ENCODE measurements around the gene USP31. TPM values are rescaled to one million over a fixed set of nuclear protein-coding genes. Genes with fewer than 3 reads are reported as not detected.

USP31 gene
- total RNA-seq, 4 donors from 2014 or later: 10.0 to 18.2 (median 13.2) TPM

- WGBS, 2 donors: 89 to 91% methylated on average over 9 of the region's 9 CpGs
Measured at GRCh38 chr16:23082161-23082788, 67.0 kb downstream of the USP31 start.

DNA sequence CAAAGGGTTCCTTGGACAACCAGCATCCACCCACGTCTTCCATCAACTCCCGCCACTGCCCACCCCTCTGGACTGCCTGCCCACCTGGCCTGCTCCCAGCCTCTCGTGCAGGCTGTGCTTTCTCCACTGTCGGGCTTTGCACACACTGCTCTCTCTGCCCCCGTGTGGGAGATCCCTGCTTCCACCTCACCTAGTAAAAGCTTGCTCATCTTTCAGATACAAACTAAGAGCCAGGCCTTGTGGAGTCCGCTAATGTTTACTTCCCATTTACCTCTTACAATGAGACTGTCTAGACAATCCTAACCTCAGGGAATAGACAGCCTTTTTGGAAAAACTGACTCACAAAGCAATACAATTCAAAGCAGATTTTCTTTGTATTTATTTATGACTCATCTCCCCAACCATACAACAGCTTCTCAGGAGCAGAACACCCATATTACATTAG, 67.6 kb downstream of the USP31 start:
- WGBS, 2 donors: 76 to 80% methylated on average over 6 of the region's 6 CpGs
- H3K9me3 ChIP-seq: no peaks in the 10 kb centered on the region
- no peaks in the 10 kb centered on the region for H3K27me3 ChIP-seq
- no peak for TF ChIP-seq POLR2A (IDR thresholded peaks at IDR 0.05)
- TF ChIP-seq, protein P1, sequence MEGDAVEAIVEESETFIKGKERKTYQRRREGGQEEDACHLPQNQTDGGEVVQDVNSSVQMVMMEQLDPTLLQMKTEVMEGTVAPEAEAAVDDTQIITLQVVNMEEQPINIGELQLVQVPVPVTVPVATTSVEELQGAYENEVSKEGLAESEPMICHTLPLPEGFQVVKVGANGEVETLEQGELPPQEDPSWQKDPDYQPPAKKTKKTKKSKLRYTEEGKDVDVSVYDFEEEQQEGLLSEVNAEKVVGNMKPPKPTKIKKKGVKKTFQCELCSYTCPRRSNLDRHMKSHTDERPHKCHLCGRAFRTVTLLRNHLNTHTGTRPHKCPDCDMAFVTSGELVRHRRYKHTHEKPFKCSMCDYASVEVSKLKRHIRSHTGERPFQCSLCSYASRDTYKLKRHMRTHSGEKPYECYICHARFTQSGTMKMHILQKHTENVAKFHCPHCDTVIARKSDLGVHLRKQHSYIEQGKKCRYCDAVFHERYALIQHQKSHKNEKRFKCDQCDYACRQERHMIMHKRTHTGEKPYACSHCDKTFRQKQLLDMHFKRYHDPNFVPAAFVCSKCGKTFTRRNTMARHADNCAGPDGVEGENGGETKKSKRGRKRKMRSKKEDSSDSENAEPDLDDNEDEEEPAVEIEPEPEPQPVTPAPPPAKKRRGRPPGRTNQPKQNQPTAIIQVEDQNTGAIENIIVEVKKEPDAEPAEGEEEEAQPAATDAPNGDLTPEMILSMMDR (IDR thresholded peaks at IDR 0.05): no peak
- no peak overlapping the region for H3K27ac ChIP-seq
- H3K4me1 ChIP-seq: no peaks in the 10 kb centered on the region
- H3K36me3 ChIP-seq: peaks cover 4 to 13% of the 10 kb centered on the region in 2 donors
- H3K4me3 ChIP-seq (replicated peaks in 1 of 3): no peak overlapping the region
- intact Hi-C loops (cut with DNase I): no loop called here
- DNase-seq: no peak

More at GRCh38 chr16:23082161-23082788, 67.0 kb downstream of the USP31 start:
- Histone ChIP-seq H3K4me3 (replicated peaks in 1 of 3) (no peak overlapping the region), H3K4me1 (no peaks in the 10 kb centered on the region), H3K27me3 (no peaks in the 10 kb centered on the region), H3K36me3 (peaks cover 4 to 13% of the 10 kb centered on the region in 2 donors), H3K9me3 (no peaks in the 10 kb centered on the region), H3K27ac (no peak overlapping the region)
- intact Hi-C loops (cut with DNase I): no loop called here
- DNase-seq: no peak
- TF ChIP-seq, protein P1 (IDR thresholded peaks at IDR 0.05): no peak
- no peak for TF ChIP-seq POLR2A (IDR thresholded peaks at IDR 0.05)

GRCh38 chr16:23080747-23081146, 68.5 kb downstream of the USP31 start:
- DNase-seq: no peak
- Histone ChIP-seq H3K27me3 (no peaks in the 10 kb centered on the region), H3K36me3 (peaks cover 4 to 13% of the 10 kb centered on the region in 2 donors), H3K9me3 (no peaks in the 10 kb centered on the region), H3K4me3 (replicated peaks in 1 of 3) (no peak overlapping the region), H3K27ac (no peak overlapping the region), H3K4me1 (no peaks in the 10 kb centered on the region)
- intact Hi-C loops (cut with DNase I): no loop called here
- TF ChIP-seq, protein P1 (IDR thresholded peaks at IDR 0.05): no peak
- no peak for TF ChIP-seq POLR2A (IDR thresholded peaks at IDR 0.05)
- 79 to 82% methylated on average over 3 of the region's 3 CpGs for WGBS, 2 donors

DNA sequence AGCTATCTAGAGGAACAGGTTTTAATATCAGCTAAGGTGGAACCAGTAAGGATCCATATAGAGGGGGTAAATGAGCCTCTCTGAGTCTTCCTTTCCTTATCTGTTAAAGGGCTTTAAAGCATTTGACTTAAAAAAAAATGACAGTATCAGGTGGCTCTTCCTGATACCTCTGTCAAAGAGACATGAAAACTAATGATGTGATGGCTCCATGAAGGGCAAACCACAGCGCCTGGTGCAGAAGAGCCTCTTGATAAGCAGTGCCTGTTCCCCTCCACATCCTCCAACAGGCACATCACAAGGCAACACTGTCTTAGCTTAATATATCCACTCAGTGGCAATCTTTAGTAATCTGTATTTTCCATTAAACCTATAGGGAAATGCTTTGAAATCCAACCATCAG, 68.9 kb downstream of the USP31 start:
- 95 to 100% methylated on average over 1 of the region's 1 CpG for WGBS, 2 donors

More for the DNA sequence above, 68.9 kb downstream of the USP31 start:
- H3K27me3 ChIP-seq: no peaks in the 10 kb centered on the region
- peaks cover 4 to 13% of the 10 kb centered on the region in 2 donors for H3K36me3 ChIP-seq
- H3K27ac ChIP-seq: no peak overlapping the region
- H3K4me3 ChIP-seq (replicated peaks in 1 of 3): no peak overlapping the region
- TF ChIP-seq, protein P1 (IDR thresholded peaks at IDR 0.05): no peak
- no peak for TF ChIP-seq POLR2A (IDR thresholded peaks at IDR 0.05)
- H3K4me1 ChIP-seq: no peaks in the 10 kb centered on the region
- H3K9me3 ChIP-seq: no peaks in the 10 kb centered on the region
- no peak for DNase-seq
- intact Hi-C loops (cut with DNase I): no loop called here

Measured in thyroid gland (tissue), 4 donors.